K562 (cell line): ENCODE data around the gene HNRNPM.

Source experiments
- CBFA2T3 ChIP-seq: fragments of 450-650 bp; IDR thresholded peaks from 2 replicates; pipeline ENCODE4 v1.6.1; 2017
- CTCF ChIP-seq, 3 experiments: IDR thresholded peaks in 2 of 3; conservative IDR thresholded peaks in 1 of 3; 2 replicates each; pipeline ENCODE4 v1.5.1; 2011 to 2012; ENCODE audit warnings: low read length in 3 of 3, mild to moderate bottlenecking in 3 of 3, control low read depth in 2 of 3, improper control_type of control experiment in 1 of 3, inconsistent platforms in 1 of 3, low read depth in 1 of 3, mixed read lengths in 1 of 3, moderate library complexity in 1 of 3; ENCODE audit not compliant: insufficient read depth in 2 of 3
- HDAC6 ChIP-seq: IDR thresholded peaks from 2 replicates; pipeline ENCODE4 v1.6.1; 2012; ENCODE audit warnings: low read depth, mild to moderate bottlenecking, control low read depth, inconsistent platforms, low read length, moderate library complexity
- KLF10 ChIP-seq: fragments of 250-450 bp; sonication (Bioruptor Pico); IDR thresholded peaks from 2 replicates; pipeline ENCODE4 v1.6.1; 2021; ENCODE audit warnings: matching md5 sums
- NUFIP1 ChIP-seq: fragments of 450-650 bp; IDR thresholded peaks from 2 replicates; pipeline ENCODE4 v1.6.1; 2018; ENCODE audit not compliant: partially characterized antibody

- no peak for TF ChIP-seq CBFA2T3
- TF ChIP-seq NUFIP1: no peak
- no peak for TF ChIP-seq HDAC6
- TF ChIP-seq KLF10: no peak
- peak in 1 of 3 experiments; percentile 17; a peak in 1 of 6 replicates for TF ChIP-seq CTCF (IDR thresholded peaks at IDR 0.05 in 2 of 3, conservative IDR thresholded peaks at IDR 0.05 in 1 of 3; ENCODE audit: insufficient read depth in 2 of 3, low read depth in 1 of 3, low read length in 3 of 3)
Observed at GRCh38 chr19:8506402-8506957, 61.7 kb downstream of the HNRNPM start.
